B cell (primary cell): ENCODE measurements around the gene PDE6A. TPM values are rescaled to one million over a fixed set of nuclear protein-coding genes. Genes with fewer than 3 reads are reported as not detected.

Experiments used
- ATAC-seq: fragments of 200-7000 bp; cut with Tn5 transposase; one replicate; pipeline ENCODE4 v1.10.0; 2021; ENCODE audit warnings: low read depth, mild to moderate bottlenecking, moderate number of reproducible peaks, moderate library complexity
- CTCF ChIA-PET: fragments of 350-600 bp; sonication (Branson Sonifier 250); formaldehyde crosslinking; loops from one replicate; lab custom pipeline; 2021; ENCODE audit warnings: antibody characterized with exemption, inconsistent platforms; lab: Charles Lee
- POLR2A ChIA-PET: fragments of 350-600 bp; sonication (Branson Sonifier 250); formaldehyde crosslinking; loops from one replicate; lab custom pipeline; 2021; ENCODE audit warnings: antibody characterized with exemption; lab: Charles Lee
- DNase-seq: peaks from one replicate; pipeline ENCODE4 v3.0.0; 2013
- H2AFZ ChIP-seq: 2 replicates; pipeline ENCODE4 v1.6.1; 2012; ENCODE audit warnings: mild to moderate bottlenecking, low read depth, low read length; ENCODE audit not compliant: insufficient read depth, poor library complexity, severe bottlenecking
- H3K27ac ChIP-seq, 2 donors: 1 replicate in 1 of 2; 2 replicates in 1 of 2; pipeline ENCODE4 v1.5.1; 2012 to 2013; ENCODE audit warnings: low read length in 2 of 2, mild to moderate bottlenecking in 2 of 2, moderate library complexity in 1 of 2
- H3K27me3 ChIP-seq, 4 experiments: fragments of 200-600 bp in 1 of 4; sonication (generic) in 1 of 4; replicated peaks in 1 of 4; 1 replicate in 2 of 4; 2 replicates in 2 of 4; pipeline versions ENCODE4 v1.6.1 to v1.7.0; 2013 to 2016; ENCODE audit warnings: low read length in 3 of 4, mild to moderate bottlenecking in 2 of 4, mixed read lengths in 1 of 4, moderate library complexity in 1 of 4; ENCODE audit not compliant: insufficient read depth in 4 of 4, control insufficient read depth in 3 of 4; ENCODE audit errors: control extremely low read depth in 1 of 4
- H3K36me3 ChIP-seq, 2 experiments: replicated peaks in 1 of 2; 1 replicate in 1 of 2; 2 replicates in 1 of 2; pipeline versions ENCODE4 v1.6.1 to v1.7.1; 2013; ENCODE audit warnings: low read length in 1 of 2; ENCODE audit not compliant: insufficient read depth in 2 of 2, control insufficient read depth in 1 of 2; ENCODE audit errors: control extremely low read depth in 1 of 2, extremely low read depth in 1 of 2
- H3K4me1 ChIP-seq, 2 donors: fragments of 200-600 bp in 1 of 2; sonication (generic) in 1 of 2; 1 replicate in 1 of 2; 2 replicates in 1 of 2; pipeline versions ENCODE4 v1.5.1 to v1.6.1; 2013 to 2017; ENCODE audit warnings: low read length in 2 of 2; ENCODE audit not compliant: control insufficient read depth in 2 of 2, insufficient read depth in 2 of 2
- H3K4me2 ChIP-seq: replicated peaks from 2 replicates; pipeline ENCODE3; 2012; ENCODE audit warnings: mild to moderate bottlenecking, low read depth, low read length; ENCODE audit not compliant: poor library complexity, severe bottlenecking
- H3K4me3 ChIP-seq, 5 experiments: fragments of 200-600 bp in 1 of 5; sonication (generic) in 1 of 5; 1 replicate in 3 of 5; 2 replicates in 2 of 5; pipeline versions ENCODE4 v1.5.1 to v1.7.0; 2011 to 2016; ENCODE audit warnings: low read length in 4 of 5, mild to moderate bottlenecking in 4 of 5, low read depth in 2 of 5, control low read depth in 1 of 5, moderate library complexity in 1 of 5; ENCODE audit not compliant: insufficient read depth in 1 of 5; ENCODE audit errors: control extremely low read depth in 1 of 5, extremely low read depth in 1 of 5
- H3K79me2 ChIP-seq: fragments of 200-600 bp; sonication (generic); one replicate; pipeline ENCODE4 v1.6.0; 2016; ENCODE audit warnings: low read length; ENCODE audit not compliant: control insufficient read depth, insufficient read depth
- H3K9ac ChIP-seq: fragments of 200-600 bp; sonication (generic); 2 replicates; pipeline ENCODE4 v1.6.1; 2017; ENCODE audit warnings: mild to moderate bottlenecking, low read length, moderate library complexity
- H3K9me3 ChIP-seq, 3 donors: one replicate each; pipeline versions ENCODE4 v1.6.1 to v1.7.1; 2013; ENCODE audit warnings: low read length in 2 of 3; ENCODE audit not compliant: control insufficient read depth in 2 of 3, insufficient read depth in 1 of 3; ENCODE audit errors: control extremely low read depth in 1 of 3
- H4K20me1 ChIP-seq: 2 replicates; pipeline ENCODE4 v1.6.0; 2012; ENCODE audit warnings: mild to moderate bottlenecking, low read length; ENCODE audit not compliant: insufficient read depth, control insufficient read depth, poor library complexity, severe bottlenecking
- H3K27ac Mint-ChIP-seq: one replicate; pipeline ENCODE4 v1.8.0; 2021; ENCODE audit warnings: mixed read lengths
- H3K27me3 Mint-ChIP-seq: one replicate; pipeline ENCODE4 v1.8.0; 2021; ENCODE audit warnings: mixed read lengths
- H3K4me1 Mint-ChIP-seq: one replicate; pipeline ENCODE4 v1.8.0; 2021; ENCODE audit warnings: mixed read lengths
- H3K4me3 Mint-ChIP-seq: one replicate; pipeline ENCODE4 v1.8.0; 2021; ENCODE audit warnings: mixed read lengths
- H3K9me3 Mint-ChIP-seq: one replicate; pipeline ENCODE4 v1.8.0; 2022; ENCODE audit warnings: mixed read lengths; ENCODE audit not compliant: insufficient read depth
- CTCF ChIP-seq: fragments of 200-600 bp; IDR thresholded peaks from one replicate; pipeline ENCODE4 v1.8.0; 2022; ENCODE audit warnings: antibody characterized with exemption, mild to moderate bottlenecking
- EZH2 ChIP-seq: IDR thresholded peaks from 2 replicates; pipeline ENCODE4 v1.6.1; 2012; ENCODE audit warnings: borderline replicate concordance, low read depth, mild to moderate bottlenecking, moderate library complexity, low read length; ENCODE audit not compliant: insufficient read depth, poor library complexity, severe bottlenecking
- WGBS: methylation state at CpG from one replicate; pipeline ENCODE4 v1.1.5; 2013; ENCODE audit warnings: missing lambda C conversion rate; ENCODE audit not compliant: insufficient coverage; 5-methylcytosine and 5-hydroxymethylcytosine counted together
- intact Hi-C: fragments of 100-400 bp; cut with micrococcal nuclease; formaldehyde crosslinking; loops from one replicate; pipeline ENCODE4 v1.10.0; 2022
- polyA plus RNA-seq: library from polyadenylated mRNA; depleted of rRNA; stranded (reverse); fragments of >200 nt; gene quantifications from 2 replicates; pipeline ENCODE4 v1.2.3, GENCODE V29; 2012
- total RNA-seq, 2 donors: library from RNA; stranded (reverse); fragments of 120-200 nt in 1 of 2; gene quantifications; 1 replicate in 1 of 2; 2 replicates in 1 of 2; pipeline versions ENCODE4 v1.2.3 to v1.2.4, GENCODE V29; 2013 to 2022

Gene PDE6A
- total and polyA plus RNA-seq, 2 donors (not counting 1 experiment from before 2014, with no cell fraction given) = not detected

- Histone ChIP-seq H3K4me2 (no peak overlapping the region), H3K4me1 (no peaks in the 10 kb centered on the region), H3K79me2 (no peaks in the 10 kb centered on the region), H3K9me3 (no peaks in the 10 kb centered on the region), H3K27me3 (no peaks in the 10 kb centered on the region), H4K20me1 (no peaks in the 10 kb centered on the region), H2AFZ (no peak overlapping the region), H3K27ac (no peak overlapping the region), H3K4me3 (no peak overlapping the region), H3K9ac (no peak overlapping the region), H3K36me3 (peaks cover 0 to 29% of the 10 kb centered on the region in 2 experiments)
- intact Hi-C loops = no loop called here
- H3K27ac Mint-ChIP-seq = no peak overlapping the region
- POLR2A ChIA-PET = no interaction called here
- TF ChIP-seq EZH2 = no peak
- TF ChIP-seq CTCF = no peak
- H3K9me3 Mint-ChIP-seq = no peaks in the 10 kb centered on the region
- CTCF ChIA-PET = interaction anchor here (1.1 to 15.8 kb wide), 2 partner anchors 9 to 14 kb away, joined by 3 to 240 read pairs; no protein-coding TSS in a partner anchor
- 96% methylated on average over 5 of the region's 5 CpGs for WGBS
- DNase-seq (no peak), ATAC-seq (no peak)
- no peak overlapping the region for H3K4me3 Mint-ChIP-seq
- H3K4me1 Mint-ChIP-seq = no peaks in the 10 kb centered on the region
- H3K27me3 Mint-ChIP-seq = no peaks in the 10 kb centered on the region
Observed at GRCh38 chr5:149846021-149846420, 98.6 kb downstream of the PDE6A start.

DNA sequence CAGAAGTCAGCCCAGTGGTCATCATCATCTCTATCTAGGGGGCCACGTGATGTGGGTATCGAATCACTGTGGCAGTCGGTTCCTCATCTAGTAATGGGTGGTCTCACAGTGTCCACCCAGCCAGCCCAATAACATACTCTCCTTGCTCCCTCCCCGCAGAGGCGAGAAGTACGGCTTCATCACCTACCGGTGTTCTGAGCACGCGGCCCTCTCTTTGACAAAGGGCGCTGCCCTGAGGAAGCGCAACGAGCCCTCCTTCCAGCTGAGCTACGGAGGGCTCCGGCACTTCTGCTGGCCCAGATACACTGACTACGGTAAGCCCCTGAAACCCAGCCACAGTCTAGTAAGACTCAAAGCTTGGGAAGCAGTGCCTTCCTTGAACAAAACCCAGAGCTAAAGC, 99.0 kb downstream of the PDE6A start:
- Histone ChIP-seq H3K9ac (no peak overlapping the region), H3K4me3 (no peak overlapping the region), H3K27me3 (no peaks in the 10 kb centered on the region), H3K9me3 (no peaks in the 10 kb centered on the region), H3K4me2 (no peak overlapping the region), H4K20me1 (no peaks in the 10 kb centered on the region), H3K27ac (no peak overlapping the region), H3K79me2 (no peaks in the 10 kb centered on the region), H3K4me1 (no peaks in the 10 kb centered on the region), H3K36me3 (peaks cover 0 to 29% of the 10 kb centered on the region in 2 experiments), H2AFZ (no peak overlapping the region)
- ChIA-PET POLR2A (no interaction called here), CTCF (interaction anchor here (0.6 to 15.8 kb wide), 3 partner anchors 9 to 81 kb away, joined by 3 to 240 read pairs (median 4); no protein-coding TSS in a partner anchor)
- H3K9me3 Mint-ChIP-seq = no peaks in the 10 kb centered on the region
- no peak for DNase-seq
- H3K27ac Mint-ChIP-seq = no peak overlapping the region
- no peak for TF ChIP-seq CTCF
- TF ChIP-seq EZH2 = no peak
- H3K4me1 Mint-ChIP-seq = no peaks in the 10 kb centered on the region
- intact Hi-C loops = no loop called here
- H3K27me3 Mint-ChIP-seq = no peaks in the 10 kb centered on the region
- H3K4me3 Mint-ChIP-seq = no peak overlapping the region
- ATAC-seq = no peak
- WGBS = 98% methylated on average over 15 of the region's 15 CpGs
